ENCODE results near the gene CCSER1.
A peak's percentile ranks its signal among the peaks of the same experiment; 100 is the strongest.

The CCSER1 gene

DNA sequence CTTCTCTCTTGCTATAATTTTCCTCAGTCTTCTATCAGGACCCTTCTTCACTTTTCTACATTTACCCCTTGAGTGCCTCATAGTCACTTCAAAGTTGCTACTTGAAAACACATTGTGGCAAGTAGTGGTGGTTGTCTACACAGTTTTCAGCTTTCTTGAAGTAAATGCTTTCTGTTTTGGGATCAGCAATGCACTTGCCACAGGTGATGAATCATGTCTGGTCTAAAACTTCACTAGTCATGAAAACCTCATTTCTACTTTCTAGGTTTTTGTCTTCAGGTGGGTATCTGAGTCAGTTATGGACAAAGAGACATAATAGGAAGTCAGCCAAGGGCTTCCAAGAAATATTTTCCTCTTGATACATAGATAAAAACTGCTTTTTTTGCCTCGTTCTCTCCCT lies 359.2 kb downstream of the CCSER1 start:
- FAIRE-seq, result no peak

GRCh38 chr4:90495211-90495610 lies 368.0 kb downstream of the CCSER1 start:
- peak; percentile 100 for FAIRE-seq
- DNase-seq (ENCODE audit: insufficient read length, low spot score), result no peak
- TF ChIP-seq, protein P1, sequence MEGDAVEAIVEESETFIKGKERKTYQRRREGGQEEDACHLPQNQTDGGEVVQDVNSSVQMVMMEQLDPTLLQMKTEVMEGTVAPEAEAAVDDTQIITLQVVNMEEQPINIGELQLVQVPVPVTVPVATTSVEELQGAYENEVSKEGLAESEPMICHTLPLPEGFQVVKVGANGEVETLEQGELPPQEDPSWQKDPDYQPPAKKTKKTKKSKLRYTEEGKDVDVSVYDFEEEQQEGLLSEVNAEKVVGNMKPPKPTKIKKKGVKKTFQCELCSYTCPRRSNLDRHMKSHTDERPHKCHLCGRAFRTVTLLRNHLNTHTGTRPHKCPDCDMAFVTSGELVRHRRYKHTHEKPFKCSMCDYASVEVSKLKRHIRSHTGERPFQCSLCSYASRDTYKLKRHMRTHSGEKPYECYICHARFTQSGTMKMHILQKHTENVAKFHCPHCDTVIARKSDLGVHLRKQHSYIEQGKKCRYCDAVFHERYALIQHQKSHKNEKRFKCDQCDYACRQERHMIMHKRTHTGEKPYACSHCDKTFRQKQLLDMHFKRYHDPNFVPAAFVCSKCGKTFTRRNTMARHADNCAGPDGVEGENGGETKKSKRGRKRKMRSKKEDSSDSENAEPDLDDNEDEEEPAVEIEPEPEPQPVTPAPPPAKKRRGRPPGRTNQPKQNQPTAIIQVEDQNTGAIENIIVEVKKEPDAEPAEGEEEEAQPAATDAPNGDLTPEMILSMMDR (IDR thresholded peaks at IDR 0.05; ENCODE audit: insufficient read depth, missing control alignments), result no peak

More for the DNA sequence above, 359.2 kb downstream of the CCSER1 start:
- TF ChIP-seq, protein P1 (IDR thresholded peaks at IDR 0.05; ENCODE audit: insufficient read depth, missing control alignments), result no peak
- no peak for DNase-seq (ENCODE audit: insufficient read length, low spot score)

- no peak for FAIRE-seq
- DNase-seq (ENCODE audit: insufficient read length, low spot score), result no peak
- TF ChIP-seq, protein P1 (IDR thresholded peaks at IDR 0.05; ENCODE audit: insufficient read depth, missing control alignments), result no peak
These were observed 368.7 kb downstream of the CCSER1 start for GRCh38 chr4:90495936-90496335.

- FAIRE-seq (no peak), DNase-seq (ENCODE audit: insufficient read length, low spot score) (no peak)
- TF ChIP-seq, protein P1 (IDR thresholded peaks at IDR 0.05; ENCODE audit: insufficient read depth, missing control alignments), result no peak
These were observed 371.0 kb downstream of the CCSER1 start for GRCh38 chr4:90498175-90498574.

- FAIRE-seq (no peak), DNase-seq (ENCODE audit: insufficient read length, low spot score) (no peak)
- TF ChIP-seq, protein P1 (IDR thresholded peaks at IDR 0.05; ENCODE audit: insufficient read depth, missing control alignments), result no peak
These were observed 376.5 kb downstream of the CCSER1 start for GRCh38 chr4:90503677-90504076.

DNA sequence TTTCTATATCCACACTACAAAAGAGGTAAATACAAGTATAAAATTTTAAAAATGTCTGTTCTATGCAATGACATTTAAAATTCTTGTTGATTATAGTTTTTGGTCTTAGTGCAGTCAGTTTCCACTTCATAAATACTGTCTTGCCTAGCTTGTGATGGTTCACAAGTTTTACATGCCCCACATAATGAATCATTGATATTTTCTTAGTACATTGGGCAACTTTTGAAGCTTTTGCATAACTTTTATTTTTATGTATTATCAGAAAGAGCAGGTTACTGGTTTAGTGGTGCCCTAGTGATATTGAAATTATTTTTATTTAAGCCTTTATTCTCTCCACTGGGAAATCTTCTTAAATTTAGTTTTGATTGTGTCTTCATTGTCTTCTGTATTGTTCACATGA lies 388.0 kb downstream of the CCSER1 start:
- DNase-seq (ENCODE audit: insufficient read length, low spot score), result no peak
- TF ChIP-seq, protein P1 (IDR thresholded peaks at IDR 0.05; ENCODE audit: insufficient read depth, missing control alignments), result no peak
- FAIRE-seq, result no peak

DNA sequence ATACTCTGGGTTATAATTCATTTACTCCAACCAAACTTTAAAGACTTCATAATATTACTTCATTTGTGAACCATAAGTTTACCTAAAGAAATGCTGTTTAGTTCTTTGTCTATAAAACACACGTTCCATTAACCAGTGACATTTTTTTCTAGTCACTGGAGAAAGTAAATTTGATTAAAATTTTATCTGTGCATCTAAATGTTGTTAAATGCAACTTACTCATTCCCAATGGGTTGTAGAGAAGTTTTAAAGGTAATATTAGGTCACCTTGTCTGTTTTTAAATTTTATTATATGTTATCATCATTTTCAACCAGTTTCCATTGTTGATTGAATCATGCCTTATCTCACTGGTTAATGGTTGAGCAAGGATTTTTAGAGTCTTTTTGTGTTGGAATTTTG lies 401.4 kb downstream of the CCSER1 start:
- TF ChIP-seq, protein P1 (IDR thresholded peaks at IDR 0.05; ENCODE audit: insufficient read depth, missing control alignments), result no peak
- no peak for DNase-seq (ENCODE audit: insufficient read length, low spot score)
- no peak for FAIRE-seq

Data from D721Med (cell line).